ENCODE data around the gene OSBP2.

Gene OSBP2

DNA sequence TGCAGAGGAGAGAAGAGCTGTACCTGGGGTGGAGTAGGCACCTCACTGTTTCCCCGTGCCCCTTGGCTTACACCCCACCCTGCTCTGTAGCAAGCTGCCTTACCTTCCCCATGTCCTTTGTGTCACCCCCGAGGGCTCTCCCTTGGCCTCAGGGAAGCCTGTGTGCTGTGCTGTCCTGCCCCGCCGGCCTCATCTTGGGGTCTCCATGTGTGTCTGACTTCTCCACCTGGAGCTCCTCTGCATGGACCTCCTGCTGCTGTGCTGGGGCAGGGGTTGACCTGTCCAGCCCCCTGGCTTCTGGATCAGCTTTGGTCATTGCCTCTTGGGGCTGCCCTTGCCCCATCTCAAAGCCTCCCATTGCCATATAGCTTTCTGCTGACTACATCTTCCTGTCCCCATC lies 59.8 kb downstream of the OSBP2 start:
- Histone ChIP-seq H3K36me3 (no peaks in the 10 kb centered on the region), H3K4me1 (no peaks in the 10 kb centered on the region), H3K27me3 (no peaks in the 10 kb centered on the region), H3K4me3 (ENCODE audit: low read depth, low read length) (no peak overlapping the region), H3K9me3 (no peaks in the 10 kb centered on the region)
- TF ChIP-seq, protein P1, sequence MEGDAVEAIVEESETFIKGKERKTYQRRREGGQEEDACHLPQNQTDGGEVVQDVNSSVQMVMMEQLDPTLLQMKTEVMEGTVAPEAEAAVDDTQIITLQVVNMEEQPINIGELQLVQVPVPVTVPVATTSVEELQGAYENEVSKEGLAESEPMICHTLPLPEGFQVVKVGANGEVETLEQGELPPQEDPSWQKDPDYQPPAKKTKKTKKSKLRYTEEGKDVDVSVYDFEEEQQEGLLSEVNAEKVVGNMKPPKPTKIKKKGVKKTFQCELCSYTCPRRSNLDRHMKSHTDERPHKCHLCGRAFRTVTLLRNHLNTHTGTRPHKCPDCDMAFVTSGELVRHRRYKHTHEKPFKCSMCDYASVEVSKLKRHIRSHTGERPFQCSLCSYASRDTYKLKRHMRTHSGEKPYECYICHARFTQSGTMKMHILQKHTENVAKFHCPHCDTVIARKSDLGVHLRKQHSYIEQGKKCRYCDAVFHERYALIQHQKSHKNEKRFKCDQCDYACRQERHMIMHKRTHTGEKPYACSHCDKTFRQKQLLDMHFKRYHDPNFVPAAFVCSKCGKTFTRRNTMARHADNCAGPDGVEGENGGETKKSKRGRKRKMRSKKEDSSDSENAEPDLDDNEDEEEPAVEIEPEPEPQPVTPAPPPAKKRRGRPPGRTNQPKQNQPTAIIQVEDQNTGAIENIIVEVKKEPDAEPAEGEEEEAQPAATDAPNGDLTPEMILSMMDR (IDR thresholded peaks at IDR 0.05; ENCODE audit: low read depth, low read length) = no peak
- no peak for DNase-seq

DNA sequence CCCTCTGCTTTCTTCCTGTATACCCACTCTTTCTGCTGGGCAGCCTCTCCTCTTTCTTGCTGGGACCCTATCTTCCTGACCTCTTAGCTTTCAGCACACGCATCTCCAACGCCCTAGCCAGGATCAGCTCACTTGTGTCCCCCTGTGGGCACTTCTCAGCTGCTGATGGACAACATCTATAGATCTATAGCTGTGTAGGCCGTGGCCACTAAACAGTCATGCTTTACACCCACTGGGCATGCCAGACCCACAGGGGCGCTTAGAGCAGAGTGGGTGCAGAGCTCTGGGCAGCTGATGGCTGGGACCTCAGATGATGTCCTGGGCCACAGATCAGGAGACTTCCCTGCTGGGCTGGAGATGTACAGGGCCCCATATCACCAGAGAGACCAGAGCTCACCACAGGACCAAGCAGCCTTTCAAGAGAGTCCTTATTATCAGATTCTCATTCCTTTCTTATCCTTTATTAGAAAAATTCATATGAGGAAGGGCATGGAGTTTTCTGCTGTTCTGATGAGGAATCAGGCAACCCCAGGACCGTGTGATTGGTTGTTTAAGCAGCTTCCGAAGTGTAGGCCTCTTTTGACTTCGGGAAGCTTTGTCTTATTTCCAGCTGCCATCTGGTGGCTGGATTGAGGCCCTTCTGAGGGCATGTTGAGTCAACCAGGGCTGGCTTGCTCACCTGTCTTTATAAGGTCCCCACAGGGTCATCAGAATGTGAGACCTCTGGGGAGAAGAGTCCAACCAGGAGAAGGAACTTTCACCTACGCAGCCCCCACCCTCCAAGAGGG lies 60.5 kb downstream of the OSBP2 start:
- TF ChIP-seq, protein P1 (IDR thresholded peaks at IDR 0.05; ENCODE audit: low read depth, low read length) = peak; percentile 82
- Histone ChIP-seq H3K4me3 (ENCODE audit: low read depth, low read length) (no peak overlapping the region), H3K4me1 (no peaks in the 10 kb centered on the region), H3K27me3 (no peaks in the 10 kb centered on the region), H3K36me3 (no peaks in the 10 kb centered on the region), H3K9me3 (no peaks in the 10 kb centered on the region)
- DNase-seq = peak; percentile 68

DNA sequence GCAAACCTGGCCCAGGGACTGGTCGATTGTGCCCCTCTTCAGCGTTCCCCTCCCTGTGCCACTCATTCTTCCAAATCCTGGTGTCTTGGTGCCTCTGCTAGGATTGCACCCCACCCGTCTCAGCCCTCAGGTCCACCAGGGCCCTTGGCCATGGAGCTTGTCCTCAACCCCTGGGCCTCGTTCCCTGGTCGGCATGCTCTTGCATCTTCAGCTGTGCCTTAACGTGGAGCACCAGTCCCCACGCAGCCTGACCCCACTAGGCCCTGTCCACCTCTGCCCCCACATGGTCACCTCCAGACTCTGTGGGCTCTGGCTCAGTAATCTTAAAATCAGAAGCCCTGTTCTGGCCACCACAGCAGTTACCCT lies 61.1 kb downstream of the OSBP2 start:
- no peaks in the 10 kb centered on the region for H3K36me3 ChIP-seq
- H3K9me3 ChIP-seq = no peaks in the 10 kb centered on the region
- H3K27me3 ChIP-seq = no peaks in the 10 kb centered on the region
- H3K4me1 ChIP-seq = no peaks in the 10 kb centered on the region
- H3K4me3 ChIP-seq (ENCODE audit: low read depth, low read length) = no peak overlapping the region
- no peak for DNase-seq
- TF ChIP-seq, protein P1 (IDR thresholded peaks at IDR 0.05; ENCODE audit: low read depth, low read length) = no peak

DNA sequence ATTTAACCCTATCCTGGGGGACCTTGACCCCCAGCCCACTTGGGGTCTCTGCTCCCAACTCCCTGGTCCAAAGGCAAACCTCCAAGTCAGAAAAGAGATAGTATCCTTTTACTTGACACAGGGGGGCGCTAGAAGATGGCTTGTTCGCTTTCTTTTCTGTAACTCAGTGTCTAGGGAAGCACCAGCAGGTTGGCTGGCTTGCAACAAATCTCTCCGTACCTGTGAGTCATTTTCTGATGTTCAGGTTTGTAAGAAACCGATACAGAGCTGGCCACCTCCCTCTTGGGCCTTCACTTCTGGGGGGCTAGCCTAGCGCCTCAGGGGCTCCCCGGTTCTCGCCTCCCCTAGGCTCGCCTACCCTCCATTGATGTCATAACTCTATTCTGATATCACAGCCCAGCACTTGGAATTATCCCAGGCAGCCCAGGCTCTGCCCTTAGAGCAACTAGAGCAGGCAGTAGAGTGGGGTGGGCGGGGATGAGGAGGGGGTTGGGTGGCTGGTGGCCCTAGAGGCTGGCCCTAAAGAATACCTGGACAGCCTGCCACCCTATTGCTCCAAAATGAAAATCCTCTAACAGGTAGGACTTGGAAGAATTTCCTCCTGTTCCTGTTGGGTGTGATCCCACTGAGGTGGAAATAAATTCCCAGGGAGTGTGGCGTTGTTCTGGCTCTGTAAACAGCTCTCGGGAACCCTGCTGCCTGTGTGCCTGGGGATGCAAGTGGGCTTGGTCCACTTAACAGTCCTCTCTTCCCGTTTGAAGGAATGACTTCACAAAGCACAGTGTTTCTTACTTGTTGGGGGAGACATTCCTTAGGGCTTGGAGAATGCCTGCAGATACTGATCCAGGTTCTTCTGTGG lies 69.4 kb downstream of the OSBP2 start:
- H3K4me3 ChIP-seq (ENCODE audit: low read depth, low read length) = no peak overlapping the region
- no peaks in the 10 kb centered on the region for H3K36me3 ChIP-seq
- no peaks in the 10 kb centered on the region for H3K27me3 ChIP-seq
- no peaks in the 10 kb centered on the region for H3K4me1 ChIP-seq
- peak; percentile 68 for DNase-seq
- no peaks in the 10 kb centered on the region for H3K9me3 ChIP-seq
- TF ChIP-seq, protein P1 (IDR thresholded peaks at IDR 0.05; ENCODE audit: low read depth, low read length) = peak; percentile 84

DNA sequence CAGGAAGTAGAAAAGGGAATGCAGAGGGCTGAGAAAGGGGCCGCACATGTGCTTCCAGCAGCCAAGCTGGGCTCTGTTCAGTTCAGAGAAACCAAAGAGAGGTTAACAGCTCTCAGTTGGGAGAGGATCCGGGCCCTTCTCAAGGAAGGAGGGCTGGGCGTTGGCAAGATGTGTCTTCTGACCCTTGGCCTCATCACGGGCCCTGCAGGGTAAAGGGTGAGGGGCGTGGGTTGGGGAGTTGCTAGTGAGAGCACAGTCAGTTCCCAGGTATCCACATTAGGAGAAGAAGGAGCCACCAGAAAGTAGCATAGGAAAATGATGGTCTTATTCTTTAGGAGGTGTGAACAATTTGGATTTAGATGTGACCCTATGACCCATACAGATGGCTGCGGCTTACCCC lies 73.0 kb downstream of the OSBP2 start:
- TF ChIP-seq, protein P1 (IDR thresholded peaks at IDR 0.05; ENCODE audit: low read depth, low read length) = no peak
- no peaks in the 10 kb centered on the region for H3K36me3 ChIP-seq
- no peaks in the 10 kb centered on the region for H3K9me3 ChIP-seq
- H3K4me3 ChIP-seq (ENCODE audit: low read depth, low read length) = no peak overlapping the region
- no peaks in the 10 kb centered on the region for H3K27me3 ChIP-seq
- no peaks in the 10 kb centered on the region for H3K4me1 ChIP-seq
- DNase-seq = no peak

DNA sequence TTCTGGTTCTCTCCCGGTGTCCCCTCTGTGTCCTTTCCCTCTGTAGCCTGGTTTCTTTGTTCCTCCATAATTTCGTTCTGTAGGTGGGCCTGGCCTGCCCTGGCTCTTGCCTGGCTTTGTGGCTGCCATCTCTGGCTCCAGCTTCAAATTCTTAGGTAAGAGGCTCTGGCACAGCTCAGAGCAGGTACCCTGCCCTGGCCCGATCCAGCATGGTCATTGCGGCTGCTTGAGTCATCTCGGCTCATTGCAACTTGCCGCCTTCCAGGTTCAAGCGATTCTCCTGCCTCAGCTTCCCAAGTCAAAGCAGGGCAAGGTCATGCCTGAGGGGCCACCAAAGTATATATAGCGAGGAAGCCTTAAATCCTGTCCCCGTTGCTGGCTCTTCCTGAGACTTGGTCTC lies 76.0 kb downstream of the OSBP2 start:
- H3K4me1 ChIP-seq = no peaks in the 10 kb centered on the region
- DNase-seq = no peak
- TF ChIP-seq, protein P1 (IDR thresholded peaks at IDR 0.05; ENCODE audit: low read depth, low read length) = no peak
- no peak overlapping the region for H3K4me3 ChIP-seq (ENCODE audit: low read depth, low read length)
- no peaks in the 10 kb centered on the region for H3K9me3 ChIP-seq
- H3K36me3 ChIP-seq = no peaks in the 10 kb centered on the region
- no peaks in the 10 kb centered on the region for H3K27me3 ChIP-seq
